ENCODE data around the gene SLC5A9. TPM values are rescaled to one million over a fixed set of nuclear protein-coding genes. Genes with fewer than 3 reads are reported as not detected.

Gene SLC5A9
- total and polyA plus RNA-seq, 2 donors (not counting 1 experiment from before 2014, with no cell fraction given) = not detected

GRCh38 chr1:48219803-48220202, 2.7 kb upstream of the SLC5A9 start:
- DNase-seq (ENCODE audit: low read depth in 2 of 2) = no peak
- Histone ChIP-seq H3K79me2 (ENCODE audit: control insufficient read depth, insufficient read depth, low read length) (no peaks in the 10 kb centered on the region), H3K4me1 (ENCODE audit: control insufficient read depth, extremely low read depth, insufficient read depth, low read length) (no peaks in the 10 kb centered on the region), H3K27me3 (ENCODE audit: control insufficient read depth, insufficient read depth, low read length) (no peaks in the 10 kb centered on the region), H3K9ac (ENCODE audit: insufficient read depth, low read length) (no peak overlapping the region), H4K20me1 (ENCODE audit: control insufficient read depth, extremely low read depth, insufficient read depth, low read length) (no peaks in the 10 kb centered on the region), H3K27ac (ENCODE audit: insufficient read depth, low read length) (no peak overlapping the region), H3K4me2 (ENCODE audit: extremely low read depth, insufficient read depth, low read length) (no peak overlapping the region), H3K9me3 (ENCODE audit: control insufficient read depth, insufficient read depth, low read depth, low read length) (no peaks in the 10 kb centered on the region), H2AFZ (ENCODE audit: low read length) (no peak overlapping the region), H3K4me3 (replicated peaks in 1 of 4; ENCODE audit: control extremely low read depth in 1 of 4, insufficient read depth in 1 of 4, low read depth in 3 of 4, low read length in 4 of 4) (no peak overlapping the region), H3K36me3 (ENCODE audit: control insufficient read depth, insufficient read depth, low read length) (no peaks in the 10 kb centered on the region)
- TF ChIP-seq EZH2 (IDR thresholded peaks at IDR 0.05; ENCODE audit: low read length, missing control alignments) (no peak), CTCF (conservative IDR thresholded peaks at IDR 0.05 in 1 of 2, IDR thresholded peaks at IDR 0.05 in 1 of 2; ENCODE audit: low read depth in 1 of 2, low read length in 2 of 2) (no peak)

GRCh38 chr1:48221122-48221521, 1.4 kb upstream of the SLC5A9 start:
- H4K20me1 ChIP-seq (ENCODE audit: control insufficient read depth, extremely low read depth, insufficient read depth, low read length) = no peaks in the 10 kb centered on the region
- H3K36me3 ChIP-seq (ENCODE audit: control insufficient read depth, insufficient read depth, low read length) = no peaks in the 10 kb centered on the region
- no peak overlapping the region for H3K9ac ChIP-seq (ENCODE audit: insufficient read depth, low read length)
- H3K4me2 ChIP-seq (ENCODE audit: extremely low read depth, insufficient read depth, low read length) = no peak overlapping the region
- H3K27ac ChIP-seq (ENCODE audit: insufficient read depth, low read length) = no peak overlapping the region
- no peak overlapping the region for H3K4me3 ChIP-seq (replicated peaks in 1 of 4; ENCODE audit: control extremely low read depth in 1 of 4, insufficient read depth in 1 of 4, low read depth in 3 of 4, low read length in 4 of 4)
- no peak for DNase-seq (ENCODE audit: low read depth in 2 of 2)
- no peaks in the 10 kb centered on the region for H3K79me2 ChIP-seq (ENCODE audit: control insufficient read depth, insufficient read depth, low read length)
- TF ChIP-seq CTCF (conservative IDR thresholded peaks at IDR 0.05 in 1 of 2, IDR thresholded peaks at IDR 0.05 in 1 of 2; ENCODE audit: low read depth in 1 of 2, low read length in 2 of 2) = no peak
- no peak for TF ChIP-seq EZH2 (IDR thresholded peaks at IDR 0.05; ENCODE audit: low read length, missing control alignments)
- no peak overlapping the region for H2AFZ ChIP-seq (ENCODE audit: low read length)
- no peaks in the 10 kb centered on the region for H3K9me3 ChIP-seq (ENCODE audit: control insufficient read depth, insufficient read depth, low read depth, low read length)
- H3K4me1 ChIP-seq (ENCODE audit: control insufficient read depth, extremely low read depth, insufficient read depth, low read length) = no peaks in the 10 kb centered on the region
- no peaks in the 10 kb centered on the region for H3K27me3 ChIP-seq (ENCODE audit: control insufficient read depth, insufficient read depth, low read length)

GRCh38 chr1:48221657-48222056, 859 bp upstream of the SLC5A9 start:
- TF ChIP-seq EZH2 (IDR thresholded peaks at IDR 0.05; ENCODE audit: low read length, missing control alignments) (no peak), CTCF (conservative IDR thresholded peaks at IDR 0.05 in 1 of 2, IDR thresholded peaks at IDR 0.05 in 1 of 2; ENCODE audit: low read depth in 1 of 2, low read length in 2 of 2) (no peak)
- no peak overlapping the region for H3K4me2 ChIP-seq (ENCODE audit: extremely low read depth, insufficient read depth, low read length)
- DNase-seq (ENCODE audit: low read depth in 2 of 2) = no peak
- no peak overlapping the region for H3K27ac ChIP-seq (ENCODE audit: insufficient read depth, low read length)
- no peaks in the 10 kb centered on the region for H3K79me2 ChIP-seq (ENCODE audit: control insufficient read depth, insufficient read depth, low read length)
- H3K4me1 ChIP-seq (ENCODE audit: control insufficient read depth, extremely low read depth, insufficient read depth, low read length) = no peaks in the 10 kb centered on the region
- H2AFZ ChIP-seq (ENCODE audit: low read length) = no peak overlapping the region
- H3K27me3 ChIP-seq (ENCODE audit: control insufficient read depth, insufficient read depth, low read length) = no peaks in the 10 kb centered on the region
- no peak overlapping the region for H3K4me3 ChIP-seq (replicated peaks in 1 of 4; ENCODE audit: control extremely low read depth in 1 of 4, insufficient read depth in 1 of 4, low read depth in 3 of 4, low read length in 4 of 4)
- no peaks in the 10 kb centered on the region for H4K20me1 ChIP-seq (ENCODE audit: control insufficient read depth, extremely low read depth, insufficient read depth, low read length)
- H3K9me3 ChIP-seq (ENCODE audit: control insufficient read depth, insufficient read depth, low read depth, low read length) = no peaks in the 10 kb centered on the region
- no peaks in the 10 kb centered on the region for H3K36me3 ChIP-seq (ENCODE audit: control insufficient read depth, insufficient read depth, low read length)
- H3K9ac ChIP-seq (ENCODE audit: insufficient read depth, low read length) = no peak overlapping the region

All from fibroblast of lung (primary cell).